HuH-7.5 (cell line): ENCODE data around the gene DISP1.

Source experiments
- DNase-seq: peaks from one replicate; pipeline ENCODE4 v3.0.0; 2011; ENCODE audit warnings: low spot score

The DISP1 gene, protein sequence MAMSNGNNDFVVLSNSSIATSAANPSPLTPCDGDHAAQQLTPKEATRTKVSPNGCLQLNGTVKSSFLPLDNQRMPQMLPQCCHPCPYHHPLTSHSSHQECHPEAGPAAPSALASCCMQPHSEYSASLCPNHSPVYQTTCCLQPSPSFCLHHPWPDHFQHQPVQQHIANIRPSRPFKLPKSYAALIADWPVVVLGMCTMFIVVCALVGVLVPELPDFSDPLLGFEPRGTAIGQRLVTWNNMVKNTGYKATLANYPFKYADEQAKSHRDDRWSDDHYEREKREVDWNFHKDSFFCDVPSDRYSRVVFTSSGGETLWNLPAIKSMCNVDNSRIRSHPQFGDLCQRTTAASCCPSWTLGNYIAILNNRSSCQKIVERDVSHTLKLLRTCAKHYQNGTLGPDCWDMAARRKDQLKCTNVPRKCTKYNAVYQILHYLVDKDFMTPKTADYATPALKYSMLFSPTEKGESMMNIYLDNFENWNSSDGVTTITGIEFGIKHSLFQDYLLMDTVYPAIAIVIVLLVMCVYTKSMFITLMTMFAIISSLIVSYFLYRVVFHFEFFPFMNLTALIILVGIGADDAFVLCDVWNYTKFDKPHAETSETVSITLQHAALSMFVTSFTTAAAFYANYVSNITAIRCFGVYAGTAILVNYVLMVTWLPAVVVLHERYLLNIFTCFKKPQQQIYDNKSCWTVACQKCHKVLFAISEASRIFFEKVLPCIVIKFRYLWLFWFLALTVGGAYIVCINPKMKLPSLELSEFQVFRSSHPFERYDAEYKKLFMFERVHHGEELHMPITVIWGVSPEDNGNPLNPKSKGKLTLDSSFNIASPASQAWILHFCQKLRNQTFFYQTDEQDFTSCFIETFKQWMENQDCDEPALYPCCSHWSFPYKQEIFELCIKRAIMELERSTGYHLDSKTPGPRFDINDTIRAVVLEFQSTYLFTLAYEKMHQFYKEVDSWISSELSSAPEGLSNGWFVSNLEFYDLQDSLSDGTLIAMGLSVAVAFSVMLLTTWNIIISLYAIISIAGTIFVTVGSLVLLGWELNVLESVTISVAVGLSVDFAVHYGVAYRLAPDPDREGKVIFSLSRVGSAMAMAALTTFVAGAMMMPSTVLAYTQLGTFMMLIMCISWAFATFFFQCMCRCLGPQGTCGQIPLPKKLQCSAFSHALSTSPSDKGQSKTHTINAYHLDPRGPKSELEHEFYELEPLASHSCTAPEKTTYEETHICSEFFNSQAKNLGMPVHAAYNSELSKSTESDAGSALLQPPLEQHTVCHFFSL (N-terminal part only)

DNA sequence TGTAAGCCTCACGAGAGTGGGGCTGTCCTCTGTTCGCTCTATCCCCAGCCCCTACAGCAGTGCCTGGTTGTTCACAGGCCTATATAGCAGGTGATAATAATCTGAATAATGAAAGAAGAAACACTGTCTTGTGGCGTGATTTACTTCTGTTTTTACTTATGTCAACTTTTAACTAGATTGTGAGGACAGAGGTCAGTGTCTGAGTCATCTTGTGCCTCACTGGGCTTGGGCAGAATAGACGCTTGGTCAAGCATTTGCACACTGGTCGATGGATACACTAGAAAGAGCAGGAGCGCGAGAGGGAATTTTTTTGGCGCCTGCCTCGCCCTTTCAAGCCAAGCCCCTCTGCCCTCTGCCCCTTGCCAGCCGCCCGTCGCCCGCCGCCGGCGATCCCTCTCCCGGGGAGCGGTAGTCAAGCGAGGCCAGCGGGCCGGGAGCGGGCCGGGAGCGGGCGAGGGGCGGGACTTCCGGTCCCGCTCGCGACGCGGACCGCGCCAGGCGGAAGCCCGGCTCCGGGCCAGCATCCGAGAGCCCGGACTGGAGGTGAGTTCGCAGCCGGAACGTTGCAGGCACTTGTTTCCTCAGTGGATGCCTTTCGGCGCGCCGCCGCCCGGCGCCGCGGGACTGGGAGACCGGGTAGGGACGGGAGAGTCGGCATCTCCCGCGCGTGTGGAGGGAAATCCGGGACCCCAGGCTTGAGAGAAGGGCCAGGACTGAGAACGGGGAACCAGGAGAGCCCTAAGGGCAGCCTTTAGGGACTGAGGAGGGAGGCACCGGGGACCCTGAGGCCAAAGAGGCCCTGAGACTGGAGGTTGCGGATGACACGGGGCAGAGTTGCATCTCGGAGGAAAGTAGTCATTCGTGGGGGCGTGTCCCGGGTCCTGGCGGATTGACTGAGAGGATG lies at the start of gene DISP1:
DISP1 (plus strand) TSS at position 504 of the 904 bp plus-strand sequence. CDS start 127,785 bp downstream, outside the sequence.
- DNase-seq: peak; percentile 61

DNA sequence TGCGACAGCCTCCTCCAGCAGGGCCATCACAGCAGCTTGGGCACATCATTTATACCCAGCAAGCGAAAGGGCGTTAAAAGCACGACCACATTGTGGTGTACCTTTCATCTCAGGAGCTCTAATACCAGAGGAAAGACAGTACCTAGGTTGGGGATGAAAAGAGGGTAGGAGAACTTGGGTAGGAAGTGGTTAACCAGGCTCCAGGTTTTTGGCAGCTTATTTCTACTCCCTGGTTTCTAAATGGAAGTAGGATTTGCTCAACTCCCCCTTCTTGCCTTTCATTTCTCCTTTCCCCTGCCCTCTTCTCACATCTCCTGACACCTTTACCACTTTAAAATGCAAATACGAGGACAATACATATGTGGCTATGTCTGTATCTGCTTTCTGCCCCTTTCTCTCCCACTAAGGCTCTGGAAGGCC lies 47.7 kb upstream of the DISP1 start:
- no peak for DNase-seq

DNA sequence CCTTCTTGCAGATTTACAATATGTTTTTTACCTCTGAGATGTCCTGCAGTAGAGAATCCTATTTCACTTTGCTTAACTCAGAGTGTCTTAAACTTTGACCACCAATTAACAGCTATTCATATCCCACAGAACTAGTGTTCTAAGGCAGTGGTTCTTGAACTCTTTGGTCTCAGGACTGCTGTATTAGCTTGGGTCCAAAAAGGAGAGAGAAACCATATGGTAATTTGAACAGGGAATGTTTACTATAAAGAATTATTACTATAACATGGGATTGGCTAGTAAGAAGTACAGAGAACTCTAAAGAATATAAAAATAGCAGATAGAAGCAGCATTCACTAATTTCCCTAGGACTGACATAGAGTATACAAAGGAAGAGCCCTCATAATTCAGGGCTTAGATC lies 46.2 kb upstream of the DISP1 start:
- no peak for DNase-seq

DNA sequence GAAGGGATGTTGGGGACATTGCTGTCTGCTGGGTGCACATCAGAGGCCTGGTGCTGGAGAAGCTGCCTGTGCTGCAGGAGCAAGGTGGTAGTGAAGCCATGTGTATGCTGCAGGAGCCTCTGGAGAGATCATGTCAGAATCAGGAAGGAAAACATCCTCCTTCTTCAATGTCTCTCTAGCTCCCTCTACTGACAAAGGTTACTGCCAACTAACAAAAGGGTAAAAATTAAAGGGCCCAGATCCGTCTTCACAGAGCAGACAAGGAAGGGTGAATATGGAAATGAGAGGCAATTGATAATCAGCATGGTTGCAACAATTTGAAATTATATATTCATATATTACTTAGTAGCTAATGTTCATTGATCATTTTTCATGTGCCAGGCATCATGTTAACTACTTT lies 45.7 kb upstream of the DISP1 start:
- DNase-seq: no peak

DNA sequence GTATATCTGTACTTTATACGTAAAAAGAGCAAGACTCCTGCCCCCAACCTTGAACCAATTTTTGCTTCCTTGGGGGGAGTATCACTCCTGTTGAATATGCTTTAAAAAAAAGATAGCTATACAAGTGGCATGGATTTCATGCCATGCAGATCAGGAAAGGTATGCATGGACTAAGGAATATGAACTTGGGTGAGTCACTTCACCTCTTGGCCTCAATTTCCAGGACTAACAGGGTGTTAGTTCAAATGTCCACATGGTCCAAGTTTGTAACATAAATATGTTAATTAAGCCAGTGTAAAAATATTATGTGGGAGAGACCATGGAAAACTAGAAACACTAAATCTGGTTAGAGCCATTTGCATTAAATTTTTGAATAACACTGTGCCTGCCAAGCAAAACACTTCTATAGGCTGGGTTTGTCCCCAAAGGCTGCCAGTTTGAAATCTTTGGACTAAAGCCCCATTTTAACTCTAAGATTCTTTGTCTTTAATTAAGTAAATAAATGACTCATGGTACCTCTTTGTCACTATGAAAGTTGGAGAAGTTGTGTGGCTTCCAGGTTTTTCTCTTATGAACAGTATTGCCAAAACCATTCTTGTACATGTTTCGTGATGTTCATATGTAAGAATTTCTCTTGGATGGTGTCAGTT lies 44.7 kb upstream of the DISP1 start:
- no peak for DNase-seq

DNA sequence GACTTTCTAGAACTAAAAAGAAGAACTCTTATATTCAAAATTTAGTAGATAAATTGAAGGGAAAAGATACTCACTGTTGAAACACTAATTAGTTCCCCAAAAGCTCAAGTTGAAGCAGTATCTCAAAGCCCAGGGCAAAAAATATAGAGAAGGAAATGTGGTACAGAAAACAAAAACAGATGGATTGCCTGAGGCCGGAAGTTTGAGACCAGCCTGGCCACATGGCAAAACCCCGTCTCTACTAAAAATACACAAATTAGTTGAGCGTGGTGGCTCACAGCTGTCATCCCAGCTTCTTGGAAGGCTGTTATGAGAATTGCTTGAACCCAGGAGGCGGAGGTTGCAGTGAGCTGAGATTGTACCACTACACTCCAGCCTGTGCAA lies 41.9 kb upstream of the DISP1 start:
- DNase-seq: no peak

DNA sequence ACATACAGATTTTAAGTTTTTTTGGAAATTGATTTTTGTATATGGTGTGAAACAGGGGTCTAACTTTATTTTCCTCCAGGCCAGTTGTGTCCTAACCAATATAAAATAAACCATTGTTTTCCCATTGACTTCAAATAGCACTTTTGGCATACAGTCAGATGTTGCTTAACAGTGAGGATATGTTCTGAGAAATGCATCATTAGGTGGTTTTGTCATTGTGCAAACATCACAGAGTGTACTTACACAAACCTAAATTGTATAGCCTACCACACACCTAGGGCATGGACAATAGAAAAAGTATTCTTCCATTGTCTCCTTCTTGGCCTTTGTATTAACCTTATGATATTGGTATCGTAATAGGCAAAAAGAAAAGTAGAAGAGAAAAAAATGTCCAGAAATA lies 37.4 kb upstream of the DISP1 start:
- DNase-seq: no peak

DNA sequence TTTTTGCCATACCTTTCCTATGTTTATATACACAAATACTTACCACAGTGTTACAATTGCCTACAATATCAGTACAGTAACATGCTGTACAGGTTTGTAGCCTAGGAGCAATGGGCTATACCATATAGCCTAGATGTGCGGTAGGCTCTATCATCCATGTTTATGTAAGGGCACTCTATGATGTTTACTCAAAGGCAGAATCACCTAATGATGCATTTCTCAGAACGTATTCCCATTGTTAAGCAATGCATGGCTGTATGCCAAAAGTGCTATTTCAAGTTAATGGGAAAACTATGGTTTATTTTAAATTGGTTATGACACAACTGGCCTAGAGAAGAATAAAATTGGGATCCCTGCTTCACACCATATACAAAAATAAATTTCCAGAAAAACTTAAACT lies 36.9 kb upstream of the DISP1 start:
- no peak for DNase-seq

DNA sequence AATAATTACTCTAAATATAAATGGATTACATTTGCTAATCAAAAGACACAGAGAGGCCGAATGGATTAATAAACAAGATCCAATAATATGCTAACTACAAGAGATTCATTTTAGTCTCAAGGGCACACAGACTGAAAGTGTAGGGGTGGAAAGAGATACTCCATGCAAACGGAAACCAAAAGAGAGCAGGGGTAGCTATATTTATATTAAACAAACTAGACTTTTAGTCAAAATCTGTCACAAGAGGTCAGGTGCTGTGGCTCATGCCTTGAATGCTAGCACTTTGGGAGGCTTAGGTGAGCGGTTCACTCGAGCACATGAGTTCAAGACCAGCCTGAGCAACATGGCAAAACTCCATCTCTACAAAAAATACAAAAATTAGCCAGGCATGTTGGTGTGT lies 33.6 kb upstream of the DISP1 start:
- DNase-seq: no peak

DNA sequence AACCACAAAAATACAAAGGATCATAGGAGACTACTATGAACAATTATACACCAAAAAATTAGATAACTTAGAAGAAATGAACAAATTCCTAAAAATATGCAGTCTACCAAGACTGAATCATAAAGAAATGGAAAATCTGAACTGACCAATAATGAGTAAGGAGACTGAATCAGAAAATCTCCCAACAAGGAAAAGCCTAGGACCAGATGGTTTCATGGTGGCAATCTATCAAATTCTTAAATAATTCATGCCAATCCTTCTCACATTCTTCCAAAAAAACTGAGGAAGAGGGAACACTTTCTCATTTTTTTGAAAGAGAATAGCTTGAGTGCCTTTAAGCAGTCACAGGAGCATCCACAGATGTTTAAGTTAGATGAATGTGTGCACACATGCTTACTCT lies 31.8 kb upstream of the DISP1 start:
- DNase-seq: no peak

DNA sequence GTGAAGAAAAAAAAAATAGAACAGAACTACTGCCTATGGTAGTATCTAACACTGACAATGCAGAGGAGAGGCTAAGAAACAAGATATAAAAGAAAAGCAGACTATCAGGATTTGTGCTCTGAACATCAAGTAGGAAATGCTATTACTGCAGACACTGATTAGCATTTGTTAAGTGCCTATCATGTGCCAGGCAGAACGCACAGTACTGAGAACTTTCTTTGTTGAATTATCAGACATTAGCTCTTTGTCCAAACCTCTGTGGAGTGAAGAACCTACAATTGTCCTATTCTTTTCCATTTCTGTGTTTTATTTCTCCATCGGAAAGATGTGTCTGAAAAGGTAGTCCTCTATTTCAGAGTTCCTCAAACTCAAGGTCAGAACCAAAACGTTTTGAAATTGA lies 30.5 kb upstream of the DISP1 start:
- DNase-seq: no peak

DNA sequence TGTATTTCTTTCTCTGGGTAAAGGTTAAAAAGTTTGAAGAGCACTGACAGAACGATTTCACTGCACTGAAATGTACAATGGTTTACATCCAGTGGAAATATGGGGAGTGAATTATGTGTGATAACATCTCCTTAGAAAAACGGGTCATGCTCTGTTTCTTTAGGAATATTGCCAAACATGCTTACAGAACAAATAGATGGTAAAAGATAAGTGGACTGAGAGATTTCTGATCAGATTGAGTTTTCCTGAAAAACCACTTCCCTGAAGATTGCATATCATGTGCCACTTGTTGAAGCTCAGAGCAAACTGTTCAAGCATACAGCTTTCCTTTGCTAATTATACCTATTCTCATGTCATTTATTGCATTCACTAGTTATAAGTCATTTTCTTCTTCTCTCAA lies 29.9 kb upstream of the DISP1 start:
- no peak for DNase-seq

DNA sequence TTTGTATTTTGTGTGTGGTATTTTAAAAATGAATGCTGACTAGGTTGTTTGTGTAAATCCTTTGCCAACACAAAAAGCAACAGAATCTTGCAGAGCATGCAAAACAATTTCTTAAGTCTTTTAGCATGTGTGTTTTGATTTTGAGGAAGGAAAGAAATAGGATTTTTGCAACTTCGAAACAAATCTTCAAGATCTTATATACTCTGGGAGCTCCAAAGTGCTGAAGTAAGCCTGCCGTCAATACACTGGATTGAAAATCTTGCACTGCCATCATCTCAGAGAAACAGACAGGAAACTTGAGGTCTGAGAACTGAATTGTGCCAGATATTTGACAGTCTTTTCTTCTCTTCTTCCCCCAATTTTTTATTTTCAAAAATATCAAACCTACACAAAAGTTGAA lies 29.3 kb upstream of the DISP1 start:
- no peak for DNase-seq

DNA sequence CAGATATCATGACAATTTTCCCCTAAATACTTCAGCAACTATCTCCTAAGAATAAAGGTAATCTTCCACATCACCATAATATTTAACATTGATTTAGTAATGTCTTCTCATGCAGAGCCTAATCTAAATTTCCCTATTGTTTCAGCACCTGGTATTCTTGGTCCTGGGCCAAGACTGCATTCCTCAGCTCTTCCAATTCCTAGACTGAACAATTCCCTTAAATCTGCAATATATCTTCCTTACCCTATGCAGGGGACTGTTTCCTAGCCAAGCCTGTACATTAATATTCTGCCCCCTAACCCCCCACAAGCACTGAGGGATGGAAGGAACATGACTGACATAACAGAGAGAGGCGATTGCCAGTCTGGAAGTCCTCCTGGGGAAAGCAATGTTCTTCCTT lies 28.7 kb upstream of the DISP1 start:
- no peak for DNase-seq

DNA sequence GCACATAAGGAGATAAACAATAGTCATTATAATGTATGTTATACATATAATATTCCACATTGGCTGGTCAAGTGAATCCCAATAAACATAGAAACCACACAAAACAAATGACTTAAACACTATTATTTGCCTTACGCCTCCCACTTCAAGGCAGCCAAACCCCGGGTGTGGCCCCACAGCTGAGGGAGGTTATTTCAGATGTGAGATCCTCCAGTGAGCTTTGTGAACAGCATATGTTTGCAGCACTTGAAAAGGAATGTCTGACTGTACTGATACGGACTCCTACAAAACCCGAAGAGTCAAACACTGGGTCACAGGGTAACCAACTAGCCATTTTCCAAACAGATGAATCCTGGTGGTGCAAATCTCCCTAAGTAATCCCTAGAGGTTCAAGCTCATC lies 27.1 kb upstream of the DISP1 start:
- DNase-seq: no peak

DNA sequence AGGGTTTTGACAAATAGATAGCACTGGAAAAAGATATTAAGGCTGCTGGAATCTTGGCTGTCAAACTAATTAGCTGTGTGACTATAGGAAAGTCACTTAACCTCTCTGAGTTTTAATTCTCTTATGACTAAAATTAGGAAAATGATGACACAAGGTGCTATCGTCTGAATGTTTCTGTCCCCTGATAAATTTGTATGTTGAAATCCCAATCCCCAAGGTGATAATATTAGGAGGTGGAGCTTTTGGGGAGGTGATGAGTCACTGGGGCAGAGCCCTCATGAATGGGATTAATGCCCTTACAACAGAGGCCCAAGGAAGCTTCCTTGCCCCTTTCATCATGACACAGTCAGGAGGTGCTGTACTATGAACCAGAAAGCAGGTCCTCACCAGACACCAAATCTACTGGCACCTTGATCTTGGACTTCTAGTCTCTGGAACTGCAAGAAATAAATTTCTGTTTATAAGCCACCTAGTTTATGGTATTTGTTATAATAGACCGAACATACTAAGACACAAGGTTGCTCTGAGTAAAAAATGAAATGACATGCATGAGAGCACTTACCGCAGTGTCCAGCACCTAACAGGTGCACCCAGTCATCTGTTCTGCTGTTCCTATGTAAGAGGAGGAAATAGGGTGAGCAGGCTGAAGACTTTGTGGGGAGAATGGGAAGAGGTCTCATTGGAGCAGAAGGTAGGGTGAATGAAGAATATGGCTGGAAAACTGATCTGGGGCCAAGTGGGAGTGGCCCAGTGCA lies 26.3 kb upstream of the DISP1 start:
- no peak for DNase-seq

DNA sequence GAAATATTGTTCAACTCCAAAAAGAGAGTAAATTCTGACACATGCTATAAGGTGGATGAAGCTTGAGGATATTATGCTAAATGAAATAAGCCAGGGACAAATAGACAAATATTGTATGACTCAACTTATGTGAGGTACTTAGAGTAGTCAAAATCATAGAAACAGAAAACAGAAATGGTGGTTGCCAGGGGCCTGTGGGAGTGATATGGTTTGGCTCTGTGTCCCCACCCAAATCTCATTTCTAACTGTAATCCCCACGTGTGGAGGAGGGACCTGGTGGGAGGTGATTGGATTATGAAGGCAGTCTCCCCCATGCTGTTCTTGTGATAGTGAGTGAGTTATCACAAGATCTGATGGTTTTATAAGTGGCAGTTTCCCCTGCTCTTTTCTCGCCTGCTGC lies 24.7 kb upstream of the DISP1 start:
- DNase-seq: no peak

DNA sequence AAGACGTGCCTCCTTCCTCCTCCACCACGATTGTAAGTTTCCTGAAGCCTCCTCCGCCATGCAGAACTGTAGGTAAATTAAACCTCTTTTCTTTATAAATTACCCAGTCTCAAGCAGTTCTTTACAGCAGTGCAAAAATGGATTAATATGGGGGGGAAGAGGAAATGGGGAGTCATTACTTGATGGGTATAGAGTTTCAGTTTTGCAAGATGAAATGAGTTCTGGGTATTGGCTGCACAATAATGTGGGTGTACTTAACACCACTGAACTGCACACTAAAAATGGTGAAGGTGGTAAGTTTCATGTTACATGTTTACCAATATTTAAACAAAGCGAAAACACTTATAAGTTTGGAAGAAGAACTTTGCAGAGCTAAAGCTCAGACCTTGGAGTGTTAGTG lies 24.3 kb upstream of the DISP1 start:
- DNase-seq: no peak

DNA sequence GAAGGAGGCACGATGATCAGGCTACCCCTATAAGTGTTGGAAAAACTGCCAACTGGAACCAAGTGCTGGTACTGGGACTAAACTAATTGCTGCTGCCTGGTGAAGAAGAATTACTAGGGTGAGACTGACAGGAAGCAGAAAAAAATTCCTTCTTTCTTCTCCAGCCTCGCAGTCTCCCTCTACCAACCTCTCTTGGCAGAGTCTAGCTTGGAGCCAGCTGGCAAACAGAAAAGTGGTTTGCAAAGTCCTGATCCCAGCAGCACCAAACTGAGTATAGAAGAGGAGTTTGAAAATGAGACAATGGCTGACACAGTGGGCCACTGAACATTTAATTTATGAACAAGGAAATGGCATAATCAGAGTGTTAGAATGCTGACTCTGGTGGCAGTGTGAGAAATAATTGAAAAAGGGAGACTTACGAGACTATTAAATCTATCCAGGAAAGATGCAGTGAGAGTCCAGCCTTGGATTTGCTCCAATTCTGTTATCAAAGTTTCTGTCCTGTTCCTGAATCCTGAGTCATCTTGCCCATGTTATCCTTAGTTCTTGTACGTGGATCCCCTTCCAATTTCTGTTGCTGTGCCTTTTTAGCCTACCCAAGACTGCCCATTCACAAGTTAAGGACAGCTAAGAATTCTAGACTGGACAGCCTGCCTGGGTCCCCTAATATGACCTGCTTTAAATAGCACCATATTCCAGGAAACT lies 23.7 kb upstream of the DISP1 start:
- DNase-seq: no peak

DNA sequence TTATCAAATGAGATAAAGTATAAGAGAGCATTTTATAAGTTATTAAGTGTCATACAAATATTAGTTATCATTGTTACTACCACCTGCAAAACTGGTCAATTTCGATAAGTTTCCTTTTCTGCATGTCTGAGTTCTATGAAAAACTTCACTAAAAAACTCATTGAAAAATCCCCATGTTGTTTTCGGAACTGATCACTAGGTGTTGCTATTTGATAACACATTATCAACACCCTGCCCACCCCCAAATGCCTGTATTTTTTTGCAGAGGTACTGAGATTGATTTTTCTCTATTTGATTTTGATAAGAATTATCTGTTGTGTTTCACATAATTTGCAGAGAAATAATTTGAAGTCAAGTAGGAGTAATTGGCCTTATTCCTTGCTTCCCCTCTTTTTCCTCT lies 22.1 kb upstream of the DISP1 start:
- DNase-seq: no peak
